HL-60 (cell line): Measurements from ENCODE around the gene PHLPP1.

Experiments
- DNase-seq, 2 experiments: peaks; one replicate each; pipeline ENCODE4 v3.0.0-alpha.2; 2010 to 2020; ENCODE audit warnings: low read depth in 1 of 2, low spot score in 1 of 2
- H3K27ac ChIP-seq: fragments of 250-450 bp; sonication (Bioruptor Pico); replicated peaks from 2 replicates; pipeline ENCODE4 v1.5.1; 2020; ENCODE audit warnings: mild to moderate bottlenecking, moderate library complexity
- H3K27me3 ChIP-seq: fragments of 250-450 bp; sonication (Bioruptor Pico); 2 replicates; pipeline ENCODE4 v1.5.1; 2021; ENCODE audit warnings: mild to moderate bottlenecking, moderate library complexity; ENCODE audit not compliant: insufficient read depth, poor library complexity, severe bottlenecking
- H3K4me3 ChIP-seq: replicated peaks from 2 replicates; pipeline ENCODE4 v1.5.1; 2011; ENCODE audit warnings: mild to moderate bottlenecking, control low read depth, low read length; ENCODE audit not compliant: insufficient read depth
- CTCF ChIP-seq: IDR thresholded peaks from one replicate; pipeline ENCODE4 v1.5.1; 2011; ENCODE audit warnings: low read length, control low read depth, inconsistent platforms; ENCODE audit not compliant: insufficient read depth
- GABPA ChIP-seq: IDR thresholded peaks from 2 replicates; pipeline ENCODE4 v1.6.1; 2012; ENCODE audit warnings: low read depth
- POLR2AphosphoS5 ChIP-seq: IDR thresholded peaks from 2 replicates; pipeline ENCODE4 v1.6.1; 2012; ENCODE audit warnings: low read depth
- REST ChIP-seq: IDR thresholded peaks from 2 replicates; pipeline ENCODE4 v1.6.1; 2012; ENCODE audit warnings: low read depth; ENCODE audit not compliant: insufficient replicate concordance
- SPI1 ChIP-seq: IDR thresholded peaks from 2 replicates; pipeline ENCODE4 v1.6.1; 2012; ENCODE audit warnings: low read depth, mild to moderate bottlenecking, borderline replicate concordance

PHLPP1 gene

GRCh38 chr18:62842898-62843297, 127.6 kb downstream of the PHLPP1 start:
- DNase-seq: no peak
- no peak overlapping the region for H3K4me3 ChIP-seq
- H3K27ac ChIP-seq: no peak overlapping the region
- TF ChIP-seq GABPA (no peak), REST (no peak), CTCF (no peak), POLR2AphosphoS5 (no peak), SPI1 (no peak)
- no peaks in the 10 kb centered on the region for H3K27me3 ChIP-seq

- Histone ChIP-seq H3K27ac (no peak overlapping the region), H3K4me3 (no peak overlapping the region), H3K27me3 (no peaks in the 10 kb centered on the region)
- TF ChIP-seq POLR2AphosphoS5: no peak
- TF ChIP-seq SPI1: no peak
- no peak for TF ChIP-seq REST
- TF ChIP-seq CTCF: no peak
- DNase-seq: no peak
Measured at GRCh38 chr18:62844850-62845643, 129.7 kb downstream of the PHLPP1 start.

GRCh38 chr18:62846313-62846712, 131.0 kb downstream of the PHLPP1 start:
- Histone ChIP-seq H3K27ac (no peak overlapping the region), H3K27me3 (no peaks in the 10 kb centered on the region), H3K4me3 (no peak overlapping the region)
- no peak for DNase-seq
- TF ChIP-seq SPI1 (no peak), CTCF (no peak), POLR2AphosphoS5 (no peak)

- no peak overlapping the region for H3K27ac ChIP-seq
- TF ChIP-seq SPI1 (no peak), POLR2AphosphoS5 (no peak), CTCF (no peak), REST (no peak), GABPA (no peak)
- H3K4me3 ChIP-seq: no peak overlapping the region
- no peak for DNase-seq
- H3K27me3 ChIP-seq: no peaks in the 10 kb centered on the region
Measured at GRCh38 chr18:62847081-62847480, 131.7 kb downstream of the PHLPP1 start.
